GM10266 (cell line): ENCODE results near the gene PAWR.
"Not testable (repeated sequence)": the region's sequence is repeated elsewhere in the genome, so short reads cannot be mapped to it uniquely, and the experiment has no call there.

Experiments
- DNase-seq: peaks from one replicate; pipeline ENCODE4 v3.0.0; 2012; ENCODE audit errors: extremely low spot score
- TF ChIP-seq, protein P1 (sequence below): IDR thresholded peaks from 2 replicates; pipeline ENCODE4 v1.5.1; 2012; ENCODE audit warnings: mild to moderate bottlenecking, low read depth; ENCODE audit not compliant: control insufficient read depth, insufficient read depth; ENCODE audit errors: missing control alignments

PAWR gene

GRCh38 chr12:79547044-79547734 lies 143.6 kb downstream of the PAWR start:
- TF ChIP-seq, protein P1, sequence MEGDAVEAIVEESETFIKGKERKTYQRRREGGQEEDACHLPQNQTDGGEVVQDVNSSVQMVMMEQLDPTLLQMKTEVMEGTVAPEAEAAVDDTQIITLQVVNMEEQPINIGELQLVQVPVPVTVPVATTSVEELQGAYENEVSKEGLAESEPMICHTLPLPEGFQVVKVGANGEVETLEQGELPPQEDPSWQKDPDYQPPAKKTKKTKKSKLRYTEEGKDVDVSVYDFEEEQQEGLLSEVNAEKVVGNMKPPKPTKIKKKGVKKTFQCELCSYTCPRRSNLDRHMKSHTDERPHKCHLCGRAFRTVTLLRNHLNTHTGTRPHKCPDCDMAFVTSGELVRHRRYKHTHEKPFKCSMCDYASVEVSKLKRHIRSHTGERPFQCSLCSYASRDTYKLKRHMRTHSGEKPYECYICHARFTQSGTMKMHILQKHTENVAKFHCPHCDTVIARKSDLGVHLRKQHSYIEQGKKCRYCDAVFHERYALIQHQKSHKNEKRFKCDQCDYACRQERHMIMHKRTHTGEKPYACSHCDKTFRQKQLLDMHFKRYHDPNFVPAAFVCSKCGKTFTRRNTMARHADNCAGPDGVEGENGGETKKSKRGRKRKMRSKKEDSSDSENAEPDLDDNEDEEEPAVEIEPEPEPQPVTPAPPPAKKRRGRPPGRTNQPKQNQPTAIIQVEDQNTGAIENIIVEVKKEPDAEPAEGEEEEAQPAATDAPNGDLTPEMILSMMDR: no peak
- no peak for DNase-seq

DNA sequence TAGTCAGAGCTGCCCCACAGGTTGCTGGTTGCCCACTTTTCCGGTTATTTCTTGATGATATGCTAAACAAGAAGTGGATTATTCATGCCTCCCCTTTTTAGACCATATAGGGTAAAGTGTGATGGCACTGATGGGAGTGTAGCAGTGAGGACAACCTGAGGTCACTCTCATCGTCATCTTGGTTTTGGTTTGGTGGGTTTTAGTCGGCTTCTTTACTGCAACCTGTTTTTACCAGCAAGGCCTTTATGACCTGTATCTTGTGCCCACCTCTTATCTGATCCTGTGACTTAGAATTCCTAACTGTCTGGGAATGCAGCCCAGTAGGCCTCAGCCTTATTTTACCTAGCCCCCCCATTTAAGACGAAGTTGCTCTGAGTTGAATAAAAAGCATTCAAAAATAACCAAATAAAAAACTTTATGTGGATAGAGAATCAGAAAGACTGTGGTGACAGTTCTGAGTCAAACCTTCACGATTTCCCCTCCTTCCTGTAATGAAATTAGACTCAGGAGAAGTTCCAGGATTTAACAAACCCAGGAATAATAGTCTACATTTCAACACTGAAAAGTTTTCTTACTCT lies 144.2 kb downstream of the PAWR start:
- TF ChIP-seq, protein P1: no peak
- no peak for DNase-seq

DNA sequence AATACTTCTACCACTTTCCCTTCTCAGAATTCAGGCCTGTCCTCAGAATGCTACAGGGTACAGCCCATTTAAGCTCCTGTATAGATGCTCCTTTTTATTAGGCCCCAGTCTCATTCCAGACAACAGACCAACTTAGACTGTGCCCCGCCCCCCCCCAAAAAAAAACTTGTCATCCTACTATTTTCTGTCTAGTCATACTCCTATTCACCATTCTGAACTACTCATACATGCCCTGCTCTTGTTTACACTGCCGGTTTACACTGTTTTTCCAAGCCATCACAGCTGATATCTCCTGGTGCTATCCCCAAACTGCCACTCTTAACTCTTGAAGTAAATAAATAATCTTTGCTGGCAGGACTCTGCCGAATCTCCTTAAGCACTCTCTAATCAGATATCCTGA lies 146.3 kb downstream of the PAWR start:
- not testable (repeated sequence) for DNase-seq

DNA sequence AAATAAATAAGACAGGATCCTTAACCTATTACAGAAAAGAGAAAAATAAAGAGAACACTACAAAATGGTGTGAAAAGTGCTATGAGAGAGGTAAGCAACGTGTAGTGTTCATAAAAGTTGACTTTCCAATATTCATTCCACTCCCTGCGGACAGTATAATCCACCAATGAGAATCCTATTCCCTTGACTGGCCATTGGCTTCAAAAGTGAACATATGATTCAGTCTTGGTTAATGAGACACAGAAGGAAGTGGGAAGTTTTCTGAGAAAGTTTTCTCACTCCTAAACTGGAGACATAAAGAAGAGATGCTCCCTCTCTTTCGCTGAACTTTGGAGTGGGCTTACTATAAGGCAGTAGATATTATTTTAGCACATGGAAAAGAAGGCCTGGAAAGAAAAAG lies 153.1 kb downstream of the PAWR start:
- no peak for DNase-seq
- TF ChIP-seq, protein P1: no peak

DNA sequence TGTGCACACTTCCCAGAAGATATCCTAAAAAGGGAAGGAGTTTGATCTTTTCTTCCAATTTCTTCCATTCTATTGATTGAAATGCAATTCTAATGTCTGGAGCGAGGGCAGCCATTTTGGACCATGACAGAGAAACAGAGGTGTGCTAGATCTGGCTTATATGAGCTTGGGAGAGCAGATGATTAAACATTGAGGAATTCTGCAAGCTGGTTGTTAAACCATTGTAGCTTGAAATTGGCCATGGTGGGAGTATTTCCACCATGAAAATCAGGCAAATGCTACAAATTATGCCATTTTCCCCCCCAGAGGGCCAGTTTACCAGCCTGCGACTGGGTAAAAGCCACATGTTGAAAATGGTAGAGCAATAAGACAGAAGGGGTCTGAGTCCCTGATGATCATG lies 155.0 kb downstream of the PAWR start:
- TF ChIP-seq, protein P1: no peak
- no peak for DNase-seq
